ENCODE data around the gene LARP6.
"Not testable (repeated sequence)": the region's sequence is repeated elsewhere in the genome, so short reads cannot be mapped to it uniquely, and the experiment has no call there.

DNA sequence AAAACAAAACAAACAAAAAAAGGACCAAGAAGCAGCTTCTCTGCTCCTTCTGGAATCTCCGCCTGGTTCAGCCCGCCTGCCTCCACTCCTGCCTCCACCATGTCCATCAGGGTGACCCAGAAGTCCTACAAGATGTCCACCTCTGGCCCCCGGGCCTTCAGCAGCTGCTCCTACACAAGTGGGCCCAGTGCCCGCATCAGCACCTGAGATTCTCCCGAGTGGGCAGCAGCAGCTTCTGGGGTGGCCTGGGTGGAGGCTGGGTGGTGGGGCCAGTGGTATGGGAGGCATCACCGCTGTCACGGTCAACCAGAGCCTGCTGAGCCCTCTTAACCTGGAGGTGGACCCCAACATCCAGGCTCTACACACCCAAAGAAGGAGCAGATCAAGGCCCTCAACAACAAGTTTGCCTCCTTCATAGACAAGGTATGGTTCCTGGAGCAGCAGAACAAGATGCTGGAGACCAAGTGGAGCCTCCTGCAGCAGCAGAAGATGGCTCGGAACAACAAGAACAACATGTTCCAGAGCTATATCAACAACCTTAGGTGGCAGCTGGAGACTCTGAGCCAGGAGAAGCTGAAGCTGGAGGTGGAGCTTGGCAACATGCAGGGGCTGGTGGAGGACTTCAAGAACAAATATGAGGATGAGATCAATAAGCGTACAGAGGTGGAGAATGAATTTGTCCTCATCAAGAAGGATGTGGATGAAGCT lies 4.8 kb upstream of the LARP6 start:
- TF ChIP-seq POLR2A (IDR thresholded peaks at IDR 0.05): not testable (repeated sequence)
- TF ChIP-seq, protein P1, sequence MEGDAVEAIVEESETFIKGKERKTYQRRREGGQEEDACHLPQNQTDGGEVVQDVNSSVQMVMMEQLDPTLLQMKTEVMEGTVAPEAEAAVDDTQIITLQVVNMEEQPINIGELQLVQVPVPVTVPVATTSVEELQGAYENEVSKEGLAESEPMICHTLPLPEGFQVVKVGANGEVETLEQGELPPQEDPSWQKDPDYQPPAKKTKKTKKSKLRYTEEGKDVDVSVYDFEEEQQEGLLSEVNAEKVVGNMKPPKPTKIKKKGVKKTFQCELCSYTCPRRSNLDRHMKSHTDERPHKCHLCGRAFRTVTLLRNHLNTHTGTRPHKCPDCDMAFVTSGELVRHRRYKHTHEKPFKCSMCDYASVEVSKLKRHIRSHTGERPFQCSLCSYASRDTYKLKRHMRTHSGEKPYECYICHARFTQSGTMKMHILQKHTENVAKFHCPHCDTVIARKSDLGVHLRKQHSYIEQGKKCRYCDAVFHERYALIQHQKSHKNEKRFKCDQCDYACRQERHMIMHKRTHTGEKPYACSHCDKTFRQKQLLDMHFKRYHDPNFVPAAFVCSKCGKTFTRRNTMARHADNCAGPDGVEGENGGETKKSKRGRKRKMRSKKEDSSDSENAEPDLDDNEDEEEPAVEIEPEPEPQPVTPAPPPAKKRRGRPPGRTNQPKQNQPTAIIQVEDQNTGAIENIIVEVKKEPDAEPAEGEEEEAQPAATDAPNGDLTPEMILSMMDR (IDR thresholded peaks at IDR 0.05): not testable (repeated sequence)

Data from testis (tissue), 2 donors.